Loucy (cell line): Measurements from ENCODE around the gene MRPS15.
"Not testable (repeated sequence)": the region's sequence is repeated elsewhere in the genome, so short reads cannot be mapped to it uniquely, and the experiment has no call there.

ENCODE experiments used
- H2AFZ ChIP-seq: fragments of 200-600 bp; sonication (generic); 2 replicates; pipeline ENCODE4 v1.6.0; 2016; ENCODE audit warnings: antibody characterized with exemption, mild to moderate bottlenecking, low read length, moderate library complexity
- H3F3A ChIP-seq: fragments of 200-600 bp; 2 replicates; pipeline ENCODE4 v1.6.0; 2016; ENCODE audit warnings: antibody characterized with exemption, low read depth, mild to moderate bottlenecking
- H3K27me3 ChIP-seq: fragments of 200-600 bp; sonication (generic); 2 replicates; pipeline ENCODE4 v1.6.1; 2014; ENCODE audit warnings: low read length, mild to moderate bottlenecking; ENCODE audit not compliant: insufficient read depth, poor library complexity, severe bottlenecking
- H3K36me3 ChIP-seq: fragments of 200-600 bp; sonication (generic); 2 replicates; pipeline ENCODE4 v1.6.1; 2016; ENCODE audit warnings: low read length; ENCODE audit not compliant: insufficient read depth
- H3K4me1 ChIP-seq: fragments of 200-600 bp; sonication (generic); 2 replicates; pipeline ENCODE4 v1.5.1; 2014; ENCODE audit warnings: low read length, mild to moderate bottlenecking; ENCODE audit not compliant: insufficient read depth, poor library complexity, severe bottlenecking
- H3K4me2 ChIP-seq: fragments of 200-600 bp; sonication (generic); 2 replicates; pipeline ENCODE4 v1.6.0; 2014; ENCODE audit warnings: antibody characterized with exemption, low read length, low read depth, mild to moderate bottlenecking; ENCODE audit not compliant: poor library complexity, severe bottlenecking
- H3K4me3 ChIP-seq: fragments of 200-600 bp; sonication (generic); 2 replicates; pipeline ENCODE4 v1.5.1; 2014; ENCODE audit warnings: low read length, mild to moderate bottlenecking, mixed read lengths; ENCODE audit not compliant: poor library complexity, severe bottlenecking
- H3K79me2 ChIP-seq: fragments of 200-600 bp; sonication (generic); 2 replicates; pipeline ENCODE4 v1.6.1; 2014; ENCODE audit warnings: low read length; ENCODE audit not compliant: insufficient read depth
- H3K9ac ChIP-seq: fragments of 200-600 bp; sonication (generic); 2 replicates; pipeline ENCODE4 v1.6.0; 2014; ENCODE audit warnings: mild to moderate bottlenecking, low read depth, low read length, moderate library complexity; ENCODE audit not compliant: poor library complexity, severe bottlenecking
- H3K9me2 ChIP-seq: fragments of 200-600 bp; sonication (generic); replicated peaks from 2 replicates; pipeline ENCODE4 v1.6.1; 2016; ENCODE audit warnings: low read depth, low read length, mixed read lengths
- H3K9me3 ChIP-seq: fragments of 200-600 bp; sonication (generic); 2 replicates; pipeline ENCODE4 v1.6.1; 2014; ENCODE audit warnings: mild to moderate bottlenecking, antibody characterized with exemption, low read length, low read depth; ENCODE audit not compliant: insufficient read depth
- H4K20me1 ChIP-seq: fragments of 200-600 bp; sonication (generic); 2 replicates; pipeline ENCODE4 v1.6.0; 2014; ENCODE audit warnings: antibody characterized with exemption, low read length, mild to moderate bottlenecking; ENCODE audit not compliant: insufficient read depth, poor library complexity, severe bottlenecking
- CTCF ChIP-seq: fragments of 200-600 bp; sonication (generic); conservative IDR thresholded peaks from 2 replicates; pipeline ENCODE4 v1.5.1; 2014; ENCODE audit warnings: mild to moderate bottlenecking, antibody characterized with exemption, low read length
- EZH2phosphoT487 ChIP-seq: fragments of 200-600 bp; IDR thresholded peaks from 2 replicates; pipeline ENCODE4 v1.6.1; 2018; ENCODE audit warnings: antibody characterized with exemption, mild to moderate bottlenecking, moderate library complexity, borderline replicate concordance

MRPS15 gene

GRCh38 chr1:36492491-36492890 is 28.3 kb upstream of the MRPS15 start:
- Histone ChIP-seq H4K20me1 (no peaks in the 10 kb centered on the region), H3K4me2 (no peak overlapping the region), H2AFZ (no peak overlapping the region), H3K36me3 (no peaks in the 10 kb centered on the region), H3K4me3 (no peak overlapping the region), H3K9ac (no peak overlapping the region), H3K79me2 (no peaks in the 10 kb centered on the region), H3F3A (no peaks in the 10 kb centered on the region), H3K9me3 (no peaks in the 10 kb centered on the region), H3K9me2 (no peaks in the 10 kb centered on the region), H3K4me1 (no peaks in the 10 kb centered on the region), H3K27me3 (no peaks in the 10 kb centered on the region)
- TF ChIP-seq CTCF (no peak), EZH2phosphoT487 (no peak)

- not testable (repeated sequence) for H3K4me3 ChIP-seq, H3F3A ChIP-seq, H3K9me3 ChIP-seq, H3K9me2 ChIP-seq, H3K4me1 ChIP-seq, H3K36me3 ChIP-seq, H3K9ac ChIP-seq, H2AFZ ChIP-seq, H3K4me2 ChIP-seq, H3K79me2 ChIP-seq, H4K20me1 ChIP-seq, H3K27me3 ChIP-seq
Measured at GRCh38 chr1:36489258-36490051, 25.3 kb upstream of the MRPS15 start.

- no peaks in the 10 kb centered on the region for H3K27me3 ChIP-seq
- no peak overlapping the region for H3K4me3 ChIP-seq
- H3K9me3 ChIP-seq: no peaks in the 10 kb centered on the region
- H3K4me1 ChIP-seq: no peaks in the 10 kb centered on the region
- TF ChIP-seq EZH2phosphoT487 (no peak), CTCF (no peak)
- H3K36me3 ChIP-seq: no peaks in the 10 kb centered on the region
- no peaks in the 10 kb centered on the region for H4K20me1 ChIP-seq
- H3K9ac ChIP-seq: no peak overlapping the region
- no peak overlapping the region for H3K4me2 ChIP-seq
- no peaks in the 10 kb centered on the region for H3K79me2 ChIP-seq
- H3K9me2 ChIP-seq: no peaks in the 10 kb centered on the region
- no peaks in the 10 kb centered on the region for H3F3A ChIP-seq
- no peak overlapping the region for H2AFZ ChIP-seq
Measured at GRCh38 chr1:36487906-36488305, 23.7 kb upstream of the MRPS15 start.

GRCh38 chr1:36487336-36487725 is 23.1 kb upstream of the MRPS15 start:
- H3K4me1 ChIP-seq, H3F3A ChIP-seq, H3K4me3 ChIP-seq, H3K79me2 ChIP-seq, H3K36me3 ChIP-seq, H3K9me3 ChIP-seq, H4K20me1 ChIP-seq, H3K27me3 ChIP-seq, H3K9ac ChIP-seq, H3K4me2 ChIP-seq, H2AFZ ChIP-seq, H3K9me2 ChIP-seq: not testable (repeated sequence)
